Peyer's patch (tissue), 4 donors: Measurements from ENCODE around the gene ISL1. TPM values are rescaled to one million over a fixed set of nuclear protein-coding genes. Genes with fewer than 3 reads are reported as not detected.
A peak's percentile ranks its signal among the peaks of the same experiment; 100 is the strongest.

Experiments
- DNase-seq, 3 donors: peaks; one replicate each; pipeline ENCODE4 v3.0.0-alpha.2; 2017 to 2019
- H3K27ac ChIP-seq, 4 donors: fragments of 200-600 bp; sonication (generic); one replicate each; pipeline ENCODE4 v1.5.1; 2016 to 2019
- H3K27me3 ChIP-seq, 2 donors: fragments of 200-600 bp; sonication (generic); one replicate each; pipeline ENCODE4 v1.5.1; 2019
- H3K36me3 ChIP-seq, 3 donors: fragments of 200-600 bp; sonication (generic); one replicate each; pipeline ENCODE4 v1.5.1; 2016 to 2019
- H3K4me1 ChIP-seq, 4 donors: fragments of 200-600 bp; sonication (generic); one replicate each; pipeline ENCODE4 v1.5.1; 2016 to 2019
- H3K4me3 ChIP-seq, 4 donors: fragments of 200-600 bp; sonication (generic); 1 replicate in 3 of 4; 2 replicates in 1 of 4; pipeline ENCODE4 v1.5.1; 2016 to 2019; ENCODE audit warnings: mild to moderate bottlenecking in 1 of 4
- H3K9me3 ChIP-seq, 4 donors: fragments of 200-600 bp; sonication (generic); one replicate each; pipeline ENCODE4 v1.5.1; 2016 to 2019; ENCODE audit warnings: mild to moderate bottlenecking in 1 of 4
- CTCF ChIP-seq, 6 experiments: fragments of 450-650 bp in 4 of 6; fragments of 200-600 bp in 2 of 6; sonication (generic) in 1 of 6; IDR thresholded peaks; one replicate each; pipeline ENCODE4 v1.5.1; 2017 to 2019; ENCODE audit warnings: antibody characterized with exemption in 6 of 6, mild to moderate bottlenecking in 3 of 6, moderate library complexity in 1 of 6
- POLR2A ChIP-seq, 2 donors: fragments of 450-650 bp; IDR thresholded peaks; one replicate each; pipeline ENCODE4 v1.5.1; 2017; ENCODE audit warnings: antibody characterized with exemption in 2 of 2, mild to moderate bottlenecking in 2 of 2, moderate library complexity in 2 of 2
- total RNA-seq, 4 donors: library from RNA; depleted of rRNA; stranded (reverse); fragments of >200 nt; gene quantifications; one replicate each; pipeline ENCODE4 v1.1.0, GENCODE V29; 2016

The ISL1 gene
- total RNA-seq, 4 donors from 2014 or later = 0.53 to 2.3 (median 0.76) TPM; not detected in 1

GRCh38 chr5:51378448-51379330, 4.6 kb upstream of the ISL1 start:
- no peaks in the 10 kb centered on the region for H3K9me3 ChIP-seq
- H3K4me3 ChIP-seq = peak overlapping the region in 1 of 4 donors; percentile 8
- no peak for TF ChIP-seq CTCF (IDR thresholded peaks at IDR 0.05)
- no peak for TF ChIP-seq POLR2A (IDR thresholded peaks at IDR 0.05)
- peaks cover 0 to 20% of the 10 kb centered on the region in 2 donors for H3K27me3 ChIP-seq
- no peak overlapping the region for H3K27ac ChIP-seq
- peaks cover 0 to 21% (median 0%) of the 10 kb centered on the region in 4 donors for H3K4me1 ChIP-seq
- H3K36me3 ChIP-seq = no peaks in the 10 kb centered on the region
- no peak for DNase-seq

GRCh38 chr5:51379331-51379700, 3.9 kb upstream of the ISL1 start:
- H3K36me3 ChIP-seq = no peaks in the 10 kb centered on the region
- H3K27ac ChIP-seq = no peak overlapping the region
- no peak for TF ChIP-seq CTCF (IDR thresholded peaks at IDR 0.05)
- TF ChIP-seq POLR2A (IDR thresholded peaks at IDR 0.05) = no peak
- H3K4me3 ChIP-seq = peak overlapping the region in 1 of 4 donors; percentile 8
- H3K27me3 ChIP-seq = peaks cover 0 to 23% of the 10 kb centered on the region in 2 donors
- H3K9me3 ChIP-seq = no peaks in the 10 kb centered on the region
- H3K4me1 ChIP-seq = peaks cover 0 to 24% (median 0%) of the 10 kb centered on the region in 4 donors
- no peak for DNase-seq

- no peak for TF ChIP-seq POLR2A (IDR thresholded peaks at IDR 0.05)
- peak in 3 of 6 experiments; percentile 36 to 45 (median 38) for TF ChIP-seq CTCF (IDR thresholded peaks at IDR 0.05)
- no peak for DNase-seq
These were observed 2.5 kb upstream of the ISL1 start for GRCh38 chr5:51380603-51381207.

GRCh38 chr5:51381761-51382474, 1.3 kb upstream of the ISL1 start:
- Histone ChIP-seq H3K27me3 (peaks cover 0 to 44% of the 10 kb centered on the region in 2 donors), H3K4me3 (no peak overlapping the region), H3K9me3 (no peaks in the 10 kb centered on the region), H3K36me3 (no peaks in the 10 kb centered on the region), H3K27ac (no peak overlapping the region), H3K4me1 (peaks cover 0 to 24% (median 0%) of the 10 kb centered on the region in 4 donors)
- DNase-seq = no peak
- TF ChIP-seq POLR2A (IDR thresholded peaks at IDR 0.05) (no peak), CTCF (IDR thresholded peaks at IDR 0.05) (no peak)

More at GRCh38 chr5:51380603-51381207, 2.5 kb upstream of the ISL1 start:
- Histone ChIP-seq H3K27me3 (peaks cover 0 to 34% of the 10 kb centered on the region in 2 donors), H3K4me3 (no peak overlapping the region), H3K36me3 (no peaks in the 10 kb centered on the region), H3K27ac (no peak overlapping the region), H3K9me3 (no peaks in the 10 kb centered on the region), H3K4me1 (peaks cover 0 to 24% (median 0%) of the 10 kb centered on the region in 4 donors)

- TF ChIP-seq POLR2A (IDR thresholded peaks at IDR 0.05) (no peak), CTCF (IDR thresholded peaks at IDR 0.05) (no peak)
- Histone ChIP-seq H3K9me3 (no peaks in the 10 kb centered on the region), H3K27me3 (peaks cover 0 to 51% of the 10 kb centered on the region in 2 donors), H3K27ac (no peak overlapping the region), H3K4me3 (peak overlapping the region; percentile 8 to 51 (median 30)), H3K4me1 (peaks cover 0 to 28% (median 0%) of the 10 kb centered on the region in 4 donors), H3K36me3 (no peaks in the 10 kb centered on the region)
- no peak for DNase-seq
These were observed 622 bp upstream of the ISL1 start for GRCh38 chr5:51382521-51383130.
